ENCODE data around the gene LARP6.
"Not testable (repeated sequence)": the region's sequence is repeated elsewhere in the genome, so short reads cannot be mapped to it uniquely, and the experiment has no call there.

Gene LARP6

DNA sequence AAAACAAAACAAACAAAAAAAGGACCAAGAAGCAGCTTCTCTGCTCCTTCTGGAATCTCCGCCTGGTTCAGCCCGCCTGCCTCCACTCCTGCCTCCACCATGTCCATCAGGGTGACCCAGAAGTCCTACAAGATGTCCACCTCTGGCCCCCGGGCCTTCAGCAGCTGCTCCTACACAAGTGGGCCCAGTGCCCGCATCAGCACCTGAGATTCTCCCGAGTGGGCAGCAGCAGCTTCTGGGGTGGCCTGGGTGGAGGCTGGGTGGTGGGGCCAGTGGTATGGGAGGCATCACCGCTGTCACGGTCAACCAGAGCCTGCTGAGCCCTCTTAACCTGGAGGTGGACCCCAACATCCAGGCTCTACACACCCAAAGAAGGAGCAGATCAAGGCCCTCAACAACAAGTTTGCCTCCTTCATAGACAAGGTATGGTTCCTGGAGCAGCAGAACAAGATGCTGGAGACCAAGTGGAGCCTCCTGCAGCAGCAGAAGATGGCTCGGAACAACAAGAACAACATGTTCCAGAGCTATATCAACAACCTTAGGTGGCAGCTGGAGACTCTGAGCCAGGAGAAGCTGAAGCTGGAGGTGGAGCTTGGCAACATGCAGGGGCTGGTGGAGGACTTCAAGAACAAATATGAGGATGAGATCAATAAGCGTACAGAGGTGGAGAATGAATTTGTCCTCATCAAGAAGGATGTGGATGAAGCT is 4.8 kb upstream of the LARP6 start:
- not testable (repeated sequence) for DNase-seq

DNA sequence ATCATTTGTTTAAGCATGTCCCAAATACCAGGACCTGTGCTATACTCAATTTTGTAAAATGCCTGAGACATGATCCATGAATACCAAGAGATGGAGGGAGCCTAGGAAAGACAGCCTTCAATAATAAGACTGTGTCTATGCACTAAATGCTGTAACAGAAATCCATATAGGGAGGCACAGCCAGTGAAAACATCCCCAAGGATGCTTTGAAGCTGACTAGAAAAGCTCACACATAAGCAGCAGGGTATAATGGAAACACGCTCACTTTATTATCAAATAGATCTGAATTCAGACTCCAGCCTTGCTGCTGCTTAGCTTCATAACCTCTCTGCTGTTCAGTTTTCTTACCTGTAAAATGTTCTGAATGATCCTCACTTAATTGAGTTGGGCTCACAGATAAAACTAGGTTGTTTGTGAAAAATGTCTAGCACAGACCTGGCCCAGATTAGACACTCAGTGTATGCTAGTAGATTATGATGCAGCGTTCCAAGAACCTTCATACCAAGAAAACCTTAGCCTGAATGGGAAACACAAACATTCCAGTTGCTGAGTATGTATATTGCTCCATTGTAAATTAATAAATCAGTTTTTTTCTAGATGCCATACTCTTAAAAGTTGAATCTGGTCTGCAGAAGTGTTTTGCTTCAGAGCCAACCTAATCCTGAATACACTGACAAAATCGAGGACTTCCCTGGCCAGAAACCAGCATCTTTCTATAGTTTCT is 3.8 kb upstream of the LARP6 start:
- no peak for DNase-seq

DNA sequence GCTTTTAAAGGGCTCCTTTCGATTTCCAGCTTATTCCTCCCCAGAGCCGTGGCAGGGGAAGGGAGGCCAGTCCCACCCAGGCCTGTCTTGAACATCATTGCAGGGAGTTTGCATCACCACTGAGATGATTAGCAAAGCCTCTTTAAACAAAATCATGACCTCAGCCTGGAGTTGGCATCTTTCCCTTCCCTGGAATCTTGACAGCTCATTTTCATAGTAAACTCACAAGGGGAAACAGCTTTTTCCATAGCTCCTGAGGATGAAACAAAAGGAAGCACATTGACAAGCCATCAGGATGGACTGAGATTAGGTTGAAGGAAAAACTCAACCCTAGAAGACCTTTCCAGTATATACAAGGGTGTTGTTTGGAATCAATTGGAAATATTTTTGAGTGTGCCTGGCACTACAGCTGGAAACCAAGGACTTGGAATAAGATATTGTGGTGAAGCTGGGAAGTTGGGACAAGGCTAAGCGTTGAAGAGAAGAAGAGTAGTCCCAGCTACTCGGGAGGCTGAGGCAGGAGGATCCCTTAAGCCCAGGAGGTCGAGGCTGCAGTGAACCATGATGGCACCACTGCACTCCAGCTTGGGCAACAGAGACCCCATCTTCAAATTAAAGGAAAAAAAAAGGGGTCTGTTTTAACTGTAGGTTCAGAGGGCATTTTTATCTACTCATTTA is 3.1 kb upstream of the LARP6 start:
- DNase-seq = no peak

DNA sequence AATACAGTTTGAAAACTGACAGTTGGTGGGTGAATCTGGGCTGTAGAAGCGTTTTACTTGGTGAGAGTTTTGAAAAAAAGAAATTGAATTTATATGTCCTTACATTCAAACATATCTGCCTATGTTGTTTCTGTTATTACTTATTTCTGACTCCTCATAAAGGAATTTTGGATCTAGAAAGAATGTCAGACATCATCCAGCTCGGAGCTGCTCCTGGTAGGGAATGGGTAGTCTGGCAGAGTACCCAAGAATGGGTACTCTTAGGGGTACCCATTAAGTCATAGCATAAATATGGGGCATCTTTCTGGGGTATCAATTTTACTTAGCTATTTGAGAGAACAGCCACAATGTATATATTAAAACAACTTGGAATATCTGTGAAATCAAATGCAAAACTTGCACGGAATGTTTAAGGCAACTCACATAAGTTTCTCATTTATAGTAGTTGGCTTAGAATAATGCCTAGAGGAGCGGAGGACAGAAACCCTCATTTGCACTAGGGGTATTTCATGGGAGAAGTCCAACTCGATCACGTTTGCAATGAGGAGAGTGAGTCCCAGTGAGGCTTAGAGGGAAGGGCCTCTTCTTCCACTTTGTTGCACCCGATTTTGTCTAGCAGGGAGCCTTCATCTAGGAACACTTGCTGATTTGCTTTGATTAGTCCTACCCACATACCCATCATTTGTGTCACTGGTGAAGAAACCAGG is 2.4 kb upstream of the LARP6 start:
- no peak for DNase-seq

DNA sequence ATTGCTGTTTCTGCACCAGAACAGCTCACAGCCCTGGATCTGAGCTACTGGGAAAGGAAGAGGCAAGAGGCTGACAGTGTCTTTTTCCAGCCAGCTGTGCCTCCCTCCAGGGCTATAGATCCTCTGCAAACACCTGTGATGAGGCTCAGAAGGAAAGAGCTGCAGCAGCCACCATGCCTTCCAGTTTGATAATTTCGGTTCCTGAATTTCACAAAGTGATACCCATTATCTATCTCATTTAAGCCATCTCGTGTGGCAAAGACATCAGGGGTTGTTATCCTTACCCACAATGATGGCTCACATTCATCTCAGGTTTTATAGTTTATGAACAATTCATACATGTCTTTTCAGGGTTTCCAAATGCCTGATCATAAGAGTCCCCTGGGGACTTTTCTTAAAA is 1.8 kb upstream of the LARP6 start:
- no peak for DNase-seq

DNA sequence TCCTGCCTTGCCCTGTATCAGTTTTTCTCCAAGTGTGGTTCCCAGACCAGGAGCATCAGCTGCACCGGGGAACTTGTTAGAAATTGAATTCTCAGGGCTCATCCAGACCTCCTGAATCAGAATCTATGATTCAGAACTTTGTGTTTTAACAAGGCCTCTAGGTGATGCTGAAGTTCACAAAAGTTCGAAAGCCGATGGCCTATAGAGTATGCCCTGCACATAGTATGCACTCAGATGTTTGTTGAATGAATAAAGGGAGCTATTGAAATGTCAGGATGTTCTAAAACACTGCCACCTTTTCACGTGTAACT is 664 bp upstream of the LARP6 start:
- no peak for DNase-seq

DNA sequence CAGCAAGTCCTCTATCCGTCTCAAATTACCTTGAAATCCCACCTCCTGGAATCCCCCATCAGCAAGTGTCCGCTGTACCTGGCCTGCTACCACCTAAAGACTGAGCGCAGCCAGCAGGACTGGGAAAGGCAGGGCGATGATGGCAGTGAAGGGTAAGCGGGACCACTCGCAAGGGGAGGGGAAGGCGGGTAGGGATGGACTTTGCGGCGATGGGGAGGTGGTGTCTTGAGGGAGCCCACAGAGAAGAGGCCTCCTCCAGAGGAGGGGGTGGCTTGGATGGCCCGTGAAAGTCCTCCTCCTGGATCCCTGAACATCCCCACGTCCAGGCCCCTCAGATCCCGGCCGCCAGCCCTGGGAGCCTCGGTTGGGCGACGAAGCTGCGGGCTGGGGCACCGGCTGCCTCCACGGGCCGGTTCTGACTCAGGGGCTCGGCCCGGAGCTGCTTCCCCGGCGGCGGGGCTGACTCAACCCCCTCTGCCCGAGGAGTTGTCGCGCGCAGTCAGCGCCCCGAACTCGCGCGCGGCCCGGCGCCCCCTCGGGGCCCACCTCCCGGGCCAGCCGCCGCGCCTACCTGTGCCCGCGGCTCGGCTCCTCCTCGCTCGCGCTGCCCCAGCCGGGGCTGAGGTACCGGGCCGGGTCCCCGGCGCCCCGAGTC is 512 bp downstream of the LARP6 start:
- no peak for DNase-seq

DNA sequence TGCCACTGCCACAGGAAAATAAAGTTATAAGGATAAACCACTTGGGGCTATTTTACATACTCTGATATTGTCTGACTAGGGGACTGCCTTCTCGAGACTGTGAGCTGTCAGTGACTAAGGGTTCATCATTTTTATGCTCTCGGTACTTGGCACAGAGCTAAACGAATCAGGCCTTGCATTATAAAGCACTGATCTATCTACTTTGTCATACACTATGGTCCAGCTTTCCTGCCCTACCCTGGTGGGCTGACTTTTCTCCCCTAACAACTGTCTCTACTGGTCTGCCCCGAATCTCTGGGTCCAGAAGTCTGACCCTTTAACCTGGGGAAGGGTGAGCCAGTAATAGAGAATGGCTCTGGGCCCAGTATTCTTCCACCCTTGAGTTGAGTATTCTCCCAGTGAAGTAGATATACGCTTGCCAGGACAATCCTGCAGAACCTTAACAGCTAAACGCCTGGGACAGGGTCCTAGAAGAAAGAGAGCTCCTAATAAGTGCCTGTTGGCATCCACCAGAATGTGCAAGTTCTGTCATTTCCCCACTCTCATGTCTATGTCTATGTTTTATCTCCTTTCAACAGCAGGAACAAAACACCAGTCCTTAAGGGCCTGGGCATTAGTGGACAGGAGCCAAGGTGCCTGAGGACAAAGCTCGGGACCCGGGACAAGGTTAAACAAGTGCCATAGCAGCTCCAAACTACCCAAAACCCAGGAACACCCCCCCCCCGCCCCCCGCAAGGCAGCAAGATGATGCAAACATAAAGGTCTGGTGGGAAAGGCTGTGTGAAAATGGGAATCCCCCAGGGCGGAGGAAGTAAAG is 1.2 kb downstream of the LARP6 start:
- no peak for DNase-seq

DNA sequence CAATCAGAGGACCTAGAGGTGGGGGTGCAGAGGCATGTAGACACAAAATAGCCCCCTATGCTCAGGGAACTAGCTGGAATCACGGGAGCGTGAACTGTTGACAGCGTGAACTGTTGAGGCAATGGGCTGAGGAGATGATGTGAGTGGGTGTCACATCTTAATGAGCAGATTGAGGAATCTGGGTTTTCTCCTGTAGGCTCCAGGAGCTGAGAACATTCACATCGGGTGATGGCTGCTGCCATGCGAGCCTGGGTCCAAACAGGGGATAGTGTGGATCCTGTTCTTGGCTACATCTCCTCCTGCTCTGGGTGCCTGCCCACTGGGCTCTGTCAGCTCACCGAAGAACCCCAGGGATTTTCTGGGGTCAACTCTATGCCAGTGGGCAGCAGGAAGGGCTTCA is 2.1 kb downstream of the LARP6 start:
- no peak for DNase-seq

DNA sequence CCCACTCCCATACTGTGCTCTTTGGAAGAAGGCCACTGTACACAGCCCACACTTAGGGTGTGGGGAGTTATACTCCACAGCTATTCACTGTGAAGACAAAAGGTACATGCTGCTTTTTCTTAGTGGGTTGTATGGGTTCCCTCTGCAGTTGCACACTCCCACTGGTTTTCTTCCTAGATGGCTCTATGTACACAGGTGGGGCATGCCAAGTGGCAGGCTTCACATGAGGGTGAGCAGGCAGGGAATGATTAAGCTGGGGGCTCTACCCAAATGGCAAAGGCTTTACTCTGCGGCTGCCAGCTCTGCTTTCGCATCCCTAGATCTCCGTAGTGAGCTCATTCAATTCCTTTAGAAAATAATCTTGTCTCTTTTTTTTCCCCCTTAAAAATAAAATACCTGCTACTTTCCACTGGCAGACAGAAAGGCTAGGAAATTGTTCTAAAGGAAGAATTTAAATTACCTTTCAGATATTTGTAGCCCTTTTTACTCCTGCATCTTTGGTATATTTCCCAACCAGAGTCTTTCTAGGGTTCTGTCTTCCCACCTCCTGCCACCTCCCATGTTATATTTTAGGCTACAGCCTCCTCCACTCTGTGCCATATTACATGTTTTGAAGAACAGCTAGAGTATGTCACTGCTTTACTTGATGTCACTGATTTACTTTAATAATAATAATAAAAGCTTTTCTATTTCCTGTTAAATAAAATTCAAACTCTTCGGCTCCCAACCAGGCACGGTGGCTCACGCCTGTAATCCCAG is 8.2 kb downstream of the LARP6 start:
- DNase-seq = no peak

DNA sequence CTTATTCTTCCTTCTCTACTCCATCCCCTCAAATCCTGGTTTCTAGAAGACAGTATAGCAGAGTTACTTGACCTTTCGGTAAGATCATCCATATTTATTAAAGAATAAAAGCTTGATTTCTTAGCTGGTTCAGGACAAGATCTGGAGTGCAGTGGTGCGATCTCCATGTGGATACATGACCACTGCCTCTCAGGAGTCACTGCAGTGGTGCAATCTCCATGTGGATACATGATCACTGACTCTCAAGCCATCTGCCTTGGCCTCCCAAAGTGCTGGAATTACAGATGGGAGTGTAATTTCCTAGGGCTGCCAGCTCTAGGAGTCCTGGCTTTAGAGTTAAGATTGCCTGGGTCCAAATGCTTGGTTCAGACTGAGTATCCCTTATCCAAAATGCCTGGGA is 16.5 kb downstream of the LARP6 start:
- no peak for DNase-seq

DNA sequence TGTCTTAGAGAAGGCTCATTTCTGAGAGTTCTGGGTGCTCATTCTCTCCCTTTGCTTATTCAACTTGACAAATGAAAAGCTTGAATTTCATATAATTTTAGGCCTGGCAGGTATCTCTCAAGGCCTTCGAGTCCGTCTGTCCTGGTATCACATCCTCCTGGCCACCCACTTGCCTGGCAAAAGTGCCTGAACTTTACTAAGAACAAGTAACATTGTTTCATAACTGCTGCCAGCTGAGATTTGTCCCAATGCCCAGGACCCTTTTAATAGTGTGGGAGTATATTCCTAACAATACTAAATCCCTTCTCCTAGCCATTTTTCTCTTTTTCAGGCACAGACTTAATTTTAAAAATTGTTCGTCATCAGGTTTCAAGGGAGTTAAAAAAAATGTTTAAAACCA is 18.1 kb downstream of the LARP6 start:
- no peak for DNase-seq

DNA sequence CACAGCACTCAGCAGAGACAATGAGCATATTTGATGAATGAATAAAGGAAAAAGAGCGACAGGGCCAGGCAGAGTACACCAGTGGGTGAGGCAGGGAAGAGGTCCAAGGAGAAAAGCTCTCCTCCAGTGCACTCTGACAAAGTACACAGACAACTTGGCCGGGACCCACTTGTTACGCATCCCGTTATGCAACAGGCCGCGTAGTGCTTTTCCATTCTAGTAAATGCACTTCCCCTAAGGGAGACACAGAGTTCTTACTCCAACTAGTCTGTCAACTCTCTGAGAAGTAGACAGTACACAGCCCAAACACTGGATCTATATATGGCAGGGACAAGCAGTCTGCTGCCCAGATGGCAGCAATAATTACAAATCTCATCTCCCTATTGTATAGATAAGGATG is 18.5 kb downstream of the LARP6 start:
- no peak for DNase-seq

DNA sequence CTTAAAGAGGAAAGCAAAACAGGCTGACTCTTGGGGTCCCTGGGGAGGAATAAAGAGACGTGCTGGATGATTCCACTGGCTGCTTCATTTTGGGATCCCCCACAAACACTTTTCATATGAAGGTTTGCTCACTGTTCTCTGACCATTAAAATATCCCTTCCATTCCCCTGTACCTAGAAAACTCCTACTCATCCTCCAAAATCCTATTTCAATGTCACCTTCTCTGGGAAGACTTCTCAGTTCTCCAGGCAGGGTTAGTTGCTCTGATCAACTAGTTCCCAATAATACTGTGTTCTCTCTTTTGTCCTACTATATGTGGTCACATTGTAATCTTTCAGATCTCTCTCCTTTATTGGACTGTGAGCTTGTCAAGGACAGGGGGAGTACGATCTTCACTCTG is 19.0 kb downstream of the LARP6 start:
- no peak for DNase-seq

DNA sequence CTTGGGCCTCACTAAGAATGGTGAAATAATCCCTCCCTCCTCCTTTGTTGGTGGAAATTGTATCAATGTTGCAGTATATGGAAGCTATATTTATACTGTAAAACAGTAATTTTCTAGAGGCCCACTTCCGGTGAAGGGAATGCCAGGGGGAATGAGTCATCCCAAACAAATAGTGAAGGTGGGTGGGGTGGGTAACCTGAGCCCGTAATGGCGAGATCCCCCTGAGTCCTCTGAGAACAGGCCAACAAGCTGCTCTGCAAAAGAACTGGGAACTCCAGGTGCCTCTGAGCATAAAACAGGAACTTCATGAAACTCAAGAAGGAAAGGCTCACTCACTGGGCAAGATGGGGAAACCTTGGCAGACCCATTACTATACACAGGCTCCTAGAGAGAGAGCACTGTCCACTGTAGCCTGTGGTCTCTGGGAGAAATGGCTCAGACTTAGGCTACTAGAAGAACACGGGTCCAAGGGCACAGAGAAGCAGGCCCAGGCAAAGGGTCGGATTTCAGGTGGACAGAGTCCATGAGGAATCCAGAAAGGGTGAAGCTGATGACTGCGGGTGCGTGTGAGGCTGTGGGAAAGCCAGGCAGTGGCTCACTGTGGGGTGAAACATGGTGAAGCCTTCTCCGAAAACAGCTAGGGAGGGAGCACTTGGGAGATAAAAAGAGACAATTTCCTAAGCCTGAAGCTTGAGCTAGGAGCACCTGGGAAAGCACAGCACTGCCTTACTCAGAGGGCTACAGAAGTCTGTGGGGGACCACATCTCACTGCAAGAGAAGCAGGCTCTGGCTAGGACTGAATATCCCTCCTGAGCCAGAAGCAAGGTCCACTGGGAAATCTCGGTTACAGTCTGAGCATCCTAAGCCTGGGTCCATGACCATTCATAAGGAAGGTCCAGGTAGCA is 19.8 kb downstream of the LARP6 start:
- no peak for DNase-seq

DNA sequence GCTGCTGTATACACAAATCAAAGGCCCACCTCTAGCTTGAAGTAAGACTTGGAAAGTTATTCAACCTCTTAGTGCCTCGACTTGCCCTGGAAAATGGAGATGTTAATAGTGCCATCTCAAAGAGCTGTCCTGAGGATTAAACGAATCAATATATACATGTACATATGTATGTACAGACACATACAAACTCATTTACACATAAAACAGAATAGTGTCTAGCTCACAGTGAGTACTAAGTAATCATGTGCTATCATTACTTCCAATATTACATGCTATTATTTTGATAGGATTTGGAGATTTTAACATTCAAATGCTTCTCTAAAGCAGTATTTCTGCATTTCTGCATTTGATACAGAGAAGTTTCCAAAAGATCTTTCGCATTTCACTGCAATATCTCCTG is 20.5 kb downstream of the LARP6 start:
- DNase-seq = no peak

DNA sequence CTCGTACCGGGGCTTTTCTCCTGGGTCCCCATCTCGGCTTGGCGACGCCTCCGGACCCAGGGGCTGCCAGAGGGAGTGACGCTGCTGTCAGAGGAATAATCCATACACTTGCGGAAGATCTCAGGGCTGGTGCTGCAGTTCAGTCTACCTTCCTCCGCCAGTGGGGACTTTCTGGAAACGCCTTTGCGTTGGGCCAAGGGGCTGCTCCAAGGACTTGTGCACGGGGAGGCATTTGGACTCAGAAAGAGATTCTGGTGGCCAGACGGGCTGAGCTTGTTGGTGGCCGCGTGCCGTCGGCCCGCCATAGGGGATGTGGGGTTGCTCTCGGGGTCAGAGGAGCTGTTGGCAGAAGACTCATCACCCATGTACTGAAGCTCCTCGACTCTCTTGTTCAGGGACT is 21.8 kb downstream of the LARP6 start:
- DNase-seq = no peak

DNA sequence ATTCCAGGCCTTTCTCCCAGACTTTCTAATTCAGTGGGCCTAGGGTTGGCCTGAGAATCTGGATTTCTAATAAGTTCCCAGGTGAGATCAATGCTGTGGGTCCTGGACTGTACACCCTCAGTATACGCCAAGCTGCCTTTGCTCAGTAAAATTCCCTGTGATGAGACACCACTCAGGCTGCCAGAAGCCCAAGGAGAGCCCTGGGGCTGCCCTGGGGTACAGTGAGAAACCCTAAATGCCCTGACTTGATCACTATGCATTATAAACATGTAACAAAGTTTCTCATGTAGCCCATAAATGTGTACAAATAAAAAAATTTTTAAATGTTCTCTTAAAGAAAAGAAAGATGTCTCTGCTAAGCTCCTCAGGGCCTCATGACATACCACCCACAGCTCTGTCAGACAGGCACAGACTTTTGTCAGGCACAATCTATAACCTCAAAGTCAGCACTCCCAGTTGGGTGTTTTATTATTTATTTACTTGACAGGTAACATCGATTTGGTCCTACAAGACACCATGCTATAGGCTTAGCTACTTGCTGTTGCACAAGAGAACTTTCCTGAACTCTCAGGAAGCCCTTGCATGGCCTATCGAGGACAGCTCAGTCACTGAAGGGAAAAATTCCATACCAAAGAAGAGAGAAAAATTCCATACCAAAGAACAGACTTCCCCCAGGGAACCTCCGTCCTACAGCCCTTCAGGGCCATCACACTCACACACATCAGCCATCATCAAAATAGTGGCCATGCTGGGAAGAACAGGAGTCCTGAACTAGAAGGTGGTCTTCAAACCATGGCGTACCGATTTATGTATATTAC is 22.7 kb downstream of the LARP6 start:
- no peak for DNase-seq

DNA sequence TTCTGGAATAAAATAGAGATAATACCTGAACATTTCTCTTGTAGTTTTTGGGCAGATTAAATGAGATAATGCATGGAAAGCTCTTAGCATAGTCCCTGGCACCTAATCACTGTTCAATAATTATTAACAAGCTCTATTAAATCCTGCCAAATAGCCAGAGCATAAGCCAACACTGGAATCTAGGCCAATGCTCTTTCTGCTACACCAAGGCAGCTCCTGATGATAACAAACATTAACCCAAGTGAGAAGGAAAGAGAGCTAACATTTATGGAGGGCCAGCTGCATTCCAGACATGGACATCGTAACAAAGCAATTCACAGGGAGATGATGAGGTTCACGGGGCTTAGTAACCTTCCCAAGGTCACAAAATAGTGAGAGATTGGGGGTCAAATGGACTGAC is 23.3 kb downstream of the LARP6 start:
- no peak for DNase-seq

All from CD4-positive, alpha-beta T cell treated with Interleukin-17A for 1 hour (primary cell).